ENCODE results near the gene ACYP1. TPM values are rescaled to one million over a fixed set of nuclear protein-coding genes. Genes with fewer than 3 reads are reported as not detected.

ACYP1 gene
- total and polyA plus RNA-seq, 9 of the 15 experiments (the other 6 are each of a cell fraction or from before 2014, with no cell fraction given): 19.9 to 113 (median 52.3) TPM

GRCh38 chr14:75025082-75025481 lies 38.7 kb downstream of the ACYP1 start (continued):
- TF ChIP-seq NR2C2 (CRISPR knock-in tag; IDR thresholded peaks at IDR 0.05) (no peak), NR2C2 (tag; IDR thresholded peaks at IDR 0.05) (peak; percentile 70), HNRNPUL1 (IDR thresholded peaks at IDR 0.05; ENCODE audit: low read length) (no peak), SMAD4 (CRISPR knock-in tag; conservative IDR thresholded peaks at IDR 0.05) (no peak), ZNF644 (tag; IDR thresholded peaks at IDR 0.05; ENCODE audit: low read depth) (no peak), NR4A1 (CRISPR knock-in tag; IDR thresholded peaks at IDR 0.05) (no peak), NR4A1 (tag; IDR thresholded peaks at IDR 0.05) (no peak), TFAM (CRISPR knock-in tag; conservative IDR thresholded peaks at IDR 0.05) (no peak), ZNF695 (CRISPR knock-in tag; IDR thresholded peaks at IDR 0.05) (no peak), EHMT2 (IDR thresholded peaks at IDR 0.05) (peak; percentile 75), HDAC1 (IDR thresholded peaks at IDR 0.05) (peak in 1 of 2 experiments; percentile 73; a peak in 2 of 4 replicates), ZNF253 (CRISPR knock-in tag; conservative IDR thresholded peaks at IDR 0.05) (no peak), SFPQ (IDR thresholded peaks at IDR 0.05; ENCODE audit: low read depth, low read length) (no peak), KDM4B (IDR thresholded peaks at IDR 0.05; ENCODE audit: borderline replicate concordance in 2 of 2, low read depth in 1 of 2) (no peak), MAX (CRISPR knock-in tag; IDR thresholded peaks at IDR 0.05) (no peak), MAZ (CRISPR knock-in tag; conservative IDR thresholded peaks at IDR 0.05 in 1 of 2, IDR thresholded peaks at IDR 0.05 in 1 of 2) (peak in 1 of 2 experiments; percentile 31; a peak in 1 of 4 replicates), ZFP1 (CRISPR knock-in tag; IDR thresholded peaks at IDR 0.05) (no peak), TSC22D4 (tag; IDR thresholded peaks at IDR 0.05) (no peak), BCOR (IDR thresholded peaks at IDR 0.05) (no peak), CREB3L1 (IDR thresholded peaks at IDR 0.05; ENCODE audit: borderline replicate concordance, low read depth) (no peak), MEIS2 (IDR thresholded peaks at IDR 0.05; ENCODE audit: partially characterized antibody) (peak; percentile 33), PKNOX1 (IDR thresholded peaks at IDR 0.05) (peak; percentile 70), CHD2 (IDR thresholded peaks at IDR 0.05; ENCODE audit: low read depth, low read length) (no peak), ZNF668 (CRISPR knock-in tag; IDR thresholded peaks at IDR 0.05) (no peak), MTF1 (CRISPR knock-in tag; IDR thresholded peaks at IDR 0.05; ENCODE audit: borderline replicate concordance) (no peak), CREB1 (IDR thresholded peaks at IDR 0.05) (no peak), CREB1 (CRISPR knock-in tag; IDR thresholded peaks at IDR 0.05) (no peak), NFIX (CRISPR knock-in tag; IDR thresholded peaks at IDR 0.05; ENCODE audit: low read depth) (no peak)
